GM21515 (cell line): ENCODE data around the gene RGS6.

Experiments
- ATAC-seq: cut with Tn5 transposase; IDR thresholded peaks from one replicate; pipeline ENCODE4 v1.9.1; 2021; ENCODE audit not compliant: unreplicated experiment

The RGS6 gene

DNA sequence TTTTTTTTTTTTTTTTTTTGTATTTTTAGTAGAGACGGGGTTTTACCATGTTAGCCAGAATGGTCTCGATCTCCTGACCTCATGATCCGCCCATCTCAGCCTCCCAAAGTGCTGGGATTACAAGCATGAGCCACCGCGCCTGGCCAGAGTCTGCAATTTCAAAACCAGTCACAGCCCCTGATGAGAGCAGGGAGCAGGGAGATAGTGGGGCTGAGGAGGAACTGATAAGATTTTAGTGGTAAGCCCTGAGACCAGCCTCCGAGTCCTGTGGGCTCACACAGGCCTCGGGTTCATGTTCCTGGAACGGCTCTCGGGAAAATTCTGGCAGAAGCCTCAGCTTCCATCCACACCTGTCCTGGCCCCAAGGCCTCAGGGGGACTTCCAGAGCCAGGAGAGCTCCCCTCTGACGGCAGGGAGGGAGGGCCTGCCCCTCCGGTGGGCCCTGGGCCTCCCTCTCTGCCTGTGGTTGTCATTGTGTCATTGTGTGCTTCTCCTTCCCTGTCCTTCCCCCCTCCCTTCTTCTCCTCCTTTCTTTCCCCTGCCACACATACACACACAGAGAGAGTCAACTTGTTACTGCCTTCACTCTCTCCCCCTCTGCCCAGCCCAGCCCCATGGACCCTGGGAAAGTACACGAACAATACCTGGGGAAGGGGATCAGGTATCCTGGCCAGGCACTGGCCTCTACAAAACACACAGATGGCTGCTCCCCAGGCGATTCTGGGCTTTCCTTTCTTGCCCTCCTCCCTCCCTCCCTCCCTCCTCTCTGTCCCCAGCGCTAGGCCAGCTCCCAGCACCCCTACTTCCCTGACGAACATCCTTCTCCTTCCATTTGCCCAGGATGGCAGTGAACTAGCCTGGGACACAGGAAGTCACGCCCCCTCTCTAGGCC lies 667.6 kb downstream of the RGS6 start:
- ATAC-seq: no peak

DNA sequence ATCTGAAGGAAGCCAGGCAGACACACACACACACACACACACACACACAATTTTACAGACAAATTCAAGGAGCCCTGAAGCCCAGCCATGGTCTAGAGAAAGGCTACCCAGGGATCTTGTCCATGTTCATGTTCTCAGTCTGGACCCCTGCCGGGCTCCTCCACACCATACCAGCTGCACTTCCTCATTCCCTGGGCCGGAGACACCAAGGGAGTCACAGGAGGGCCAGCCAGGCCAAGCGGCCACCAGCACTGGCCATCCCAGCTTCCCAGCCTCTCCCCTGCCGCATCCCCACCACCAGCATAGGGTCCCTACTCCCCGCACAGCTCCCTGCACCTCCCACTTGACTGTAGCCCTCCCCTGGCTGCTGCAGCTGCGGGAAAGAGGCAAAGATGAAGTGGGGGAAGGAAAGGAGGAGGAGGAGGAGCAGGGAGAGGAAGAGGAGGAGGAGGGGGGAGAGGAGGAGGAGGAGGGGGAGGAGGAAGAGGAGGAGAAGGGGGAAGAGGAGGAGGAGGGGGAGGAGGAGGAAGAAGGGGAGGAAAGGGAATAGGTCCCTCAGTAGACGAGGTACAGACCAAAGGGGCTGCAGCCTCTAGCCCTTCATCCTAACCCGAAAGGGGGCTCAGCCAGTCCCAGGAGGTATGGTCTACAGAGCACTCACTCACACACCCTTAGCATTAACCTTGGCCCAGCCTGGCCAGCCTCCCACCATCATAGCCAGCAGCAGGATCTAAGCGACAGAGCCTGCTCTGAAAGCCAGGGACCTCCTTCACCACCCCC lies 668.5 kb downstream of the RGS6 start:
- no peak for ATAC-seq

DNA sequence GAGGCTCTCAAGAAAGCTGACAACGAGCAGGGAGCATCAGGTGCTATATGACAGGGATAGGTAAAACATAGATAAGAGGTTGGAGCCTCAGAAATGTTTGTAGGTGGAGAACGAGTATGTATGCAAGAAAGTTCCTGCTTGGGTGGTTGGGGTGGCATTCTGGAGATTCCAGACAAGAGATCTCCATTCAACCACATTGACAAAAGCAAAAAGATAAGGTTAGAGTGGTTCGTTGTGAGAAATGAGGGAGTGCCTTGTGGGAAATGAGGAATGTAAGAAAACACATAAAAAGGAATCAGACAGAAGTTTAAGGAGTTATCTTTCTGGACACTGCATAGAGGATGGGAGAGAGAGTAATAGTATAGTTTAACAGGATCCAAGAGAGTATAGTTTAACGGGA lies 671.4 kb downstream of the RGS6 start:
- ATAC-seq: no peak

- ATAC-seq: no peak
Observed at GRCh38 chr14:72604133-72604532, 671.9 kb downstream of the RGS6 start.

DNA sequence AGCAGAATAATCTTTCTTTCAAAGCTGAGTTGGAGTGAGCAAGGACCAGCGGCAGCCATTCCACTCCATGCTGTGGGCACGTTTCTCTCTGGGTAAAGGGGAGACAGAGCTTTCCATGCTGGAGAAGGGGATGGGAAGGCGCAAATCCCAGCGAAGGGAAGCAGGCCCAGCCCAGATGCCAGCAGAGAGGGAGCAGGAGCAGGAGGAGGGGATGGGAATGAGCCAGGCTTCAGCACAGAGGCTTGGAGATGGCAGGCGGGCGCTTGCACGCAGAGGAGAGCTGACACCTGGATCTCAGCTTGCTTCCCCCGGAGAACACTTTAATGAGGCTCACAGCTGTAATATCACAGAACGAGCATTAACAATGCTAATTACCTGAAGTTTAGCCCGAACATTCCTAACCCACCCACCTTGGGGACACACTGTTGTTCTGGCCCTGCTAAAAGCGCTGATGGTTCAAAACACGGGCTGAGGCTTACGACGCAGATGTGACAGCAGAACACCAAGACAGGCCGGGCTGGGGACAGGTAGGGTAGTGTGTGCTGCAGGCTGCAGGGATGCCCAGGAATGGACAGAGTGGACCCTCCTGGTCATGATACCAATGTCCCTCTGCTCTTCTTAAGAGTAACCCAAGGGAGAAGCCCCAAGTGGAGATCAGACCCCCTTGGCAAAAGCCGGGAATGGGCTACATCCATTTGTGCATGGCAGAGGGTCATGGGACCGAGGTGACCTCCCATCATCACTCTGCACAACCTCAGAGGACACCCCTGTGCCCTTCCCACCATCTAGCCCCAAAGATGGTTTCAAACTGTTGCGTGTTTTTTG lies 673.1 kb downstream of the RGS6 start:
- no peak for ATAC-seq

- no peak for ATAC-seq
Observed at GRCh38 chr14:72605921-72606220, 673.6 kb downstream of the RGS6 start.

DNA sequence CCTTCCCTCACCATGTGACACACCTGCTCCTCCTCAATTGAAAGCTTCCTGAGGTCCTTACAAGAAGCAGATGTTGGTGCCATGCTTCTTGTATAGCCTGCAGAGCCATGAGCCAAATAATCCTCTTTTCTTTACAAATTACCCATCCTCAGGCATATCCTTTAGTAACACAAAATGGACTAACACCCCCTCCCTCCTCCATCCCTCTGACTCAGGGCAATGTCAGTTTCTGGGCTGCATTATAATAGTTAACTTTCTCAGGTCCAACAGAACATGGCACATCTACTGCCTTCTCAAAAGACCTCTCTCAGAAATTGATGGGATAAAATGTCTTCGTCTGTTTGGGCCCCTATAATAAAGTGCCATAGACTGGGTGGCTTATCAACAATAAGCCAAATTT lies 674.6 kb downstream of the RGS6 start:
- ATAC-seq: no peak

GRCh38 chr14:72607386-72608130 lies 675.3 kb downstream of the RGS6 start:
- no peak for ATAC-seq

GRCh38 chr14:72608391-72609204 lies 676.4 kb downstream of the RGS6 start:
- no peak for ATAC-seq

DNA sequence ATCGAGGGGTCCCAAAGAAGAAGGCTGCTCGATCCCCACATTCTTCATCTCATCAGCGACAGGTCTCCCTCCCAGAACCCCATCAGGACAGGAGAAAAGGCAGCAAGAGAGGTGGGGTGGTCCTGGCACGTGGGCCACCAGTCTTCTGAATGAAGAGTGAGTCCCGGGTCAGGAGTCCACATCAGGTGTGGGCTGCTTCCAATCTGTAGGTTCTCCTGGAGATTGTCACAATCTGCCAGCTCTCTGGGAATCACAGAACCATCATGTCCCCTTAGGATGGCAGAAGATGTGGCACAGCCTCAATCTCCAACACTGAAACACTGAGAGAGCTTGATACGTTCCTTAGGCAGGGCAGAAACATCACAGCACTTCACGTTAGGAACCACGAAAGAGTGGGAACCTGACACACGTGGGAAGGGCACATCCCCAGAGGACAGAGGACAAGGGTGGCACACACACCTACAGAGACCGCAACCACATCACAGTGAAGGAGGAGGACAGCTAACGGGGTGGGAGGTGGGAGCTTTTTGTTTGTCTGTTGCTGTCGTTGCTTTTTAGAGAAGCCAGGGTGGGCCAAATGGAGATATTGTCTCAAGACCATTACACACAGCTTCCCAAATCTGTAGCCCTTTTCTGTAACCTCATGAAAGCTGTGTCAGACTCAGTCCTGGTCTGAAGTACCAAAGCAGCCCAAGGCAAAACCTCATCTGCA lies 677.1 kb downstream of the RGS6 start:
- no peak for ATAC-seq

GRCh38 chr14:72610096-72610830 lies 678.0 kb downstream of the RGS6 start:
- ATAC-seq: no peak

DNA sequence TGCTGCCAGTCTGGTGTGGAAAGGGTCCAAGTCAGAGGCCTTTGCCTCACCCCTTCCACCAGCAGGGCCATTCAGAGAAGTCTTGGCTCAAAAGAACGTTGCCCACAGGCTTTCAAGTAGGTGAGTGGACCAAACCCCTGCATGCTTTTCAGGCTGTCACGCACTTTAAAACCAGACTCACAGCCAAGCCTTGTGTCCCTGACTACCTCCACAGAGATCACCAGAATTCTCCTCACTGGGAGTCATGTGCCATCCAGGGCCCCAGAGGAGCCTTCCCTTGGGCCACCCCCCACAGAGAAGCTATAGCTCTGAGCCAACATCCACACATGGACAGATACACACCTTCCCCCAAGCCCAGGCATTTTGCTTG lies 678.6 kb downstream of the RGS6 start:
- no peak for ATAC-seq

DNA sequence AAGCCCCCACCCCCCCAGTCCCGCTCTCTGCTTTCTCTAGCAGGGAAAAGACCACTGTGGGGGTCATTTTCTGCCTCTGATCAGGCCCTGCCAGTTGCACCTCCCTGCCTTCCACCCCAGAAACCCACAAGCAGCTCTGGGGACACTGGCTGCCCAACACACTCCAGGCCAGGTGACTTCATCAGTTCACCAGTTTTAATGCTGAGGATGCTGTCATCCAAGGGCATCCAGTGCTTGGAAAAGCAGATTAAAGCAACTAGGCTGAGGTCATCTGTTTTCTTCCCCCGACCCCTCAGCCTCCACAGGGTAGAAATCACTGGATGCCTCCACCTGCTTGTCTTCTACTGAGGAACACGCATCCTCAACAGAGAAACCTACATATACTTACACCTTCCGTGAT lies 679.3 kb downstream of the RGS6 start:
- no peak for ATAC-seq

GRCh38 chr14:72612041-72612440 lies 679.8 kb downstream of the RGS6 start:
- no peak for ATAC-seq

GRCh38 chr14:72613231-72613974 lies 681.2 kb downstream of the RGS6 start:
- ATAC-seq: no peak

GRCh38 chr14:72613975-72614319 lies 681.7 kb downstream of the RGS6 start:
- no peak for ATAC-seq

GRCh38 chr14:72614365-72614764 lies 682.1 kb downstream of the RGS6 start:
- no peak for ATAC-seq

GRCh38 chr14:72614891-72615415 lies 682.7 kb downstream of the RGS6 start:
- no peak for ATAC-seq
